Tibial nerve (tissue), 4 donors: ENCODE results near the gene ANGEL2. TPM values are rescaled to one million over a fixed set of nuclear protein-coding genes. Genes with fewer than 3 reads are reported as not detected.

Experiments used
- DNase-seq, 2 donors: peaks; one replicate each; pipeline ENCODE4 v3.0.0-alpha.2; 2019; ENCODE audit warnings: low spot score in 2 of 2
- H3K27ac ChIP-seq, 4 donors: fragments of 200-600 bp; sonication (generic) in 3 of 4; one replicate each; pipeline ENCODE4 v1.5.1; 2017 to 2019; ENCODE audit warnings: mild to moderate bottlenecking in 1 of 4
- H3K27me3 ChIP-seq, 2 donors: fragments of 200-600 bp; sonication (generic) in 1 of 2; one replicate each; pipeline versions ENCODE4 v1.5.1 to v1.6.0; 2017 to 2019
- H3K36me3 ChIP-seq, 3 donors: fragments of 200-600 bp; sonication (generic); one replicate each; pipeline ENCODE4 v1.5.1; 2018 to 2019
- H3K4me1 ChIP-seq, 4 donors: fragments of 200-600 bp; sonication (generic) in 3 of 4; one replicate each; pipeline ENCODE4 v1.5.1; 2017 to 2019
- H3K4me3 ChIP-seq, 4 donors: fragments of 200-600 bp; sonication (generic) in 3 of 4; one replicate each; pipeline ENCODE4 v1.5.1; 2017 to 2019; ENCODE audit warnings: mild to moderate bottlenecking in 1 of 4, moderate library complexity in 1 of 4
- H3K9me3 ChIP-seq, 4 donors: fragments of 200-600 bp; sonication (generic) in 3 of 4; one replicate each; pipeline ENCODE4 v1.5.1; 2017 to 2019
- EP300 ChIP-seq, 2 donors: sonication (generic); formaldehyde crosslinking; IDR thresholded peaks; one replicate each; pipeline ENCODE4 v1.6.1; 2017; ENCODE audit warnings: antibody characterized with exemption in 2 of 2, mild to moderate bottlenecking in 1 of 2
- POLR2A ChIP-seq, 2 donors: fragments of 450-650 bp; IDR thresholded peaks; one replicate each; pipeline ENCODE4 v1.6.1; 2017; ENCODE audit warnings: antibody characterized with exemption in 2 of 2, mild to moderate bottlenecking in 2 of 2, moderate library complexity in 2 of 2
- WGBS, 2 donors: methylation state at CpG; one replicate each; pipeline ENCODE4 v1.1.5; 2018; 5-methylcytosine and 5-hydroxymethylcytosine counted together
- total RNA-seq, 4 donors: library from RNA; depleted of rRNA; stranded (reverse); fragments of >200 nt; gene quantifications; one replicate each; pipeline ENCODE4 v1.1.0, GENCODE V29; 2016
- TF ChIP-seq, protein P1 (sequence below), 5 experiments: fragments of 200-600 bp in 3 of 5; fragments of 450-650 bp in 2 of 5; sonication (generic) in 3 of 5; IDR thresholded peaks; one replicate each; pipeline ENCODE4 v1.5.1; 2016 to 2019; ENCODE audit warnings: antibody characterized with exemption in 5 of 5, mild to moderate bottlenecking in 3 of 5, moderate library complexity in 2 of 5

The ANGEL2 gene
- total RNA-seq, 4 donors from 2014 or later = 52.2 to 74.5 (median 68.8) TPM

GRCh38 chr1:212982430-212983152, 33.1 kb downstream of the ANGEL2 start:
- WGBS, 2 donors = 54 to 80% methylated on average over 6 of the region's 6 CpGs

GRCh38 chr1:212981571-212982328, 33.9 kb downstream of the ANGEL2 start:
- WGBS, 2 donors = 73 to 74% methylated on average over 13 of the region's 13 CpGs
- Histone ChIP-seq H3K27me3 (no peaks in the 10 kb centered on the region), H3K4me3 (no peak overlapping the region), H3K27ac (no peak overlapping the region), H3K36me3 (no peaks in the 10 kb centered on the region), H3K4me1 (peaks cover 0 to 5% (median 0%) of the 10 kb centered on the region in 4 donors), H3K9me3 (no peaks in the 10 kb centered on the region)
- TF ChIP-seq, protein P1, sequence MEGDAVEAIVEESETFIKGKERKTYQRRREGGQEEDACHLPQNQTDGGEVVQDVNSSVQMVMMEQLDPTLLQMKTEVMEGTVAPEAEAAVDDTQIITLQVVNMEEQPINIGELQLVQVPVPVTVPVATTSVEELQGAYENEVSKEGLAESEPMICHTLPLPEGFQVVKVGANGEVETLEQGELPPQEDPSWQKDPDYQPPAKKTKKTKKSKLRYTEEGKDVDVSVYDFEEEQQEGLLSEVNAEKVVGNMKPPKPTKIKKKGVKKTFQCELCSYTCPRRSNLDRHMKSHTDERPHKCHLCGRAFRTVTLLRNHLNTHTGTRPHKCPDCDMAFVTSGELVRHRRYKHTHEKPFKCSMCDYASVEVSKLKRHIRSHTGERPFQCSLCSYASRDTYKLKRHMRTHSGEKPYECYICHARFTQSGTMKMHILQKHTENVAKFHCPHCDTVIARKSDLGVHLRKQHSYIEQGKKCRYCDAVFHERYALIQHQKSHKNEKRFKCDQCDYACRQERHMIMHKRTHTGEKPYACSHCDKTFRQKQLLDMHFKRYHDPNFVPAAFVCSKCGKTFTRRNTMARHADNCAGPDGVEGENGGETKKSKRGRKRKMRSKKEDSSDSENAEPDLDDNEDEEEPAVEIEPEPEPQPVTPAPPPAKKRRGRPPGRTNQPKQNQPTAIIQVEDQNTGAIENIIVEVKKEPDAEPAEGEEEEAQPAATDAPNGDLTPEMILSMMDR (IDR thresholded peaks at IDR 0.05) = no peak
- TF ChIP-seq POLR2A (IDR thresholded peaks at IDR 0.05) = no peak
- no peak for TF ChIP-seq EP300 (IDR thresholded peaks at IDR 0.05)
- no peak for DNase-seq

More at GRCh38 chr1:212982430-212983152, 33.1 kb downstream of the ANGEL2 start:
- H3K4me3 ChIP-seq = no peak overlapping the region
- no peak overlapping the region for H3K27ac ChIP-seq
- peaks cover 0 to 5% (median 0%) of the 10 kb centered on the region in 4 donors for H3K4me1 ChIP-seq
- DNase-seq = no peak
- no peaks in the 10 kb centered on the region for H3K36me3 ChIP-seq
- no peak for TF ChIP-seq EP300 (IDR thresholded peaks at IDR 0.05)
- TF ChIP-seq POLR2A (IDR thresholded peaks at IDR 0.05) = no peak
- TF ChIP-seq, protein P1 (IDR thresholded peaks at IDR 0.05) = no peak
- H3K9me3 ChIP-seq = no peaks in the 10 kb centered on the region
- H3K27me3 ChIP-seq = no peaks in the 10 kb centered on the region

DNA sequence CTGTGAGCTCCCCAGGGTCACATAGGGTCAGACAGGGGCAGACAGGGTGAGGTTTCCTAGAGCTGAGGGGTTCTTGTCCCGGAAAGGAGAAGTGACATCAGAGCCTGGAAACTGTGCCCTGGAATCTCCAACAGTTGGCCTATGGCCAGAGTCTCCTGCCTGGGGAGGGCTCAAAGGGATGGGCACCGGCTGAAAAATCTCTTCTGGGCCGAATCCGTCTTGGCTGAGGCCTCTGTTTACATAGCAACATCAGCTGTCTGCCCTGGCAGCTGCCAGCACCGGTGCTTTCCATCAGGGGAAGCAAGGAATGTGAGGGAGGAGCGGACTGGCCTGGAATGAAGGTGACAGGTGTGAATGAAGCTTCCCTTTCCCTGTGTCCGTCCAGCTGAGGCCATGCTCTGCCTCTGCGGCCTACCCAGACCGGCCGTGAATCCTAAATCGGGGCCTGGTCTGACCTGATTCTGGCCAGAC, 34.6 kb downstream of the ANGEL2 start:
- H3K4me1 ChIP-seq = peaks cover 0 to 5% (median 0%) of the 10 kb centered on the region in 4 donors
- DNase-seq = no peak
- H3K36me3 ChIP-seq = no peaks in the 10 kb centered on the region
- H3K4me3 ChIP-seq = no peak overlapping the region
- TF ChIP-seq POLR2A (IDR thresholded peaks at IDR 0.05) = no peak
- TF ChIP-seq EP300 (IDR thresholded peaks at IDR 0.05) = no peak
- TF ChIP-seq, protein P1 (IDR thresholded peaks at IDR 0.05) = no peak
- no peaks in the 10 kb centered on the region for H3K27me3 ChIP-seq
- H3K9me3 ChIP-seq = no peaks in the 10 kb centered on the region
- WGBS, 2 donors = 48 to 53% methylated on average over 11 of the region's 11 CpGs
- H3K27ac ChIP-seq = no peak overlapping the region

DNA sequence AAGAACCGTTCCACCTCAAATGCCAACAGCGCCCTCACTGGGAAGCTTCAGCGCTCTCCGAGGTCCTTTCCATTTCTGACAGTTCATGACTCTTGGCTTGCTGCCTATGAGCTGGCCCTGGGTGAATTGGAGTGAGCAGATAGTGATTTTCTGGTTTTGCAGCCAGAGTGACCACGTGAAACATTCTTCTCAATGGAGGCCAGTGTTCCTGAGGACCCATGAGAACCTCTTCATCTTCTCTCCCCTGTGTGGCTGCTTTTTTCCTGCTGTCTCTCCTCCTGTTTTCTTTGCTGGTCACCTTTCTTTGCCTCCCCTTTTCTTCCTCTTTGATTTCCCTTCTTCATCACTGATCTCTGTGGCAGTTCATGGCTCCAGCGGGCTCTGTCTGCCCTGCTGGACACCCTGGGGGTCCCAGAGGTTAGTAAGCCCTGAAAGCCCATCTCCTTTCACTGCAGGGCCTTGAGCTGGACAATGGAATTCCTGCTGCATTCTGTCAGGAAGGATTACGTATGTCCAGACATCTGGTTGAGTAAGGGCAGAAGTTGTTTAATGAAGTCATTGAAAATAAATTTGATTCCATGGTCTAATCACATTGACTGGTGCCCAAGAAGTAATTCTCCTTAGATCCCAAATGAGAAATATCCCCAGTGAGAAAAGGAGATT, 35.4 kb downstream of the ANGEL2 start:
- H3K9me3 ChIP-seq = no peaks in the 10 kb centered on the region
- no peak for DNase-seq
- TF ChIP-seq, protein P1 (IDR thresholded peaks at IDR 0.05) = no peak
- no peak for TF ChIP-seq POLR2A (IDR thresholded peaks at IDR 0.05)
- TF ChIP-seq EP300 (IDR thresholded peaks at IDR 0.05) = no peak
- H3K4me3 ChIP-seq = no peak overlapping the region
- H3K27me3 ChIP-seq = no peaks in the 10 kb centered on the region
- H3K36me3 ChIP-seq = no peaks in the 10 kb centered on the region
- 57 to 66% methylated on average over 7 of the region's 7 CpGs for WGBS, 2 donors
- H3K27ac ChIP-seq = no peak overlapping the region
- peaks cover 0 to 5% (median 0%) of the 10 kb centered on the region in 4 donors for H3K4me1 ChIP-seq
